ENCODE results near the gene BCAN.
A peak's percentile ranks its signal among the peaks of the same experiment; 100 is the strongest.

Gene BCAN

DNA sequence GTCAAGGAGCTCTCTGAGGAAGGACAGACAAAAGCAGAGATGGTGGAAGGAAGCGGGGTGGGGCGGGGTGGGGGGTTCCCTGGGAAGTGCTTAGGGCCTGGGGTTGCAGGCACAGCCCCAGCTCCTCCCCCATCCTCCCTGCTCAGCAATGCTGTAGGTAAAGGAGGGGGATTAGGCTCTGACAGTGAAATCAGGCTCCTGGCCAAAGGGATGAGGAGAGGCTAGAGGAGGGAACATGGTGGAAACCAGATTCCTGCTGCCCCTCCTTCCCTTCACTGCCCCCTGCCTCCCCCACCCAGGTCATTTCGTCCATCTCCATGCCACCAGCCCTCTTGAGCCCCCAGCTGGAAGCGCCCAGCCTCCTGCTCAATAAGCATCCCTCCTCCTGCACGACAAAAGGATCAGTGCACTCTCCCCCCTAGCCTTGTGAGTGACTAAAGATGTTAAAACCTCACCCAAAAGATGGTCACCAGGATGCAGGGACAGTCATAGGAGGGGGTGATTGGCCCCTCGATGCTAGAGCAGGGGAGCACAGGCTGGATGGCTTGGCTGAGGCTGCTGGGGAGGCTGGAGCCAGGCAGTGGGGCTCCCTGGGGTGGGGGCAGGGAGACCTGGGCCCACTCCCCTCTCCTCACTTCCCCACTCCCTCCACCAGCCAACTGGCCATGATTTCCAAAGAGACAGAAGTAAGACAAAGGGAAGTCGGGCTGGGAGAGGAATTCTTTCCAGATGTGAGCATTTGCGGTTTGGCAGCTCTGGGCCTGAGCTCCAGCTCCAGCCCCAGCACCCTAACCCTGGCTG is 65.7 kb downstream of the BCAN start:
- TF ChIP-seq, protein P1, sequence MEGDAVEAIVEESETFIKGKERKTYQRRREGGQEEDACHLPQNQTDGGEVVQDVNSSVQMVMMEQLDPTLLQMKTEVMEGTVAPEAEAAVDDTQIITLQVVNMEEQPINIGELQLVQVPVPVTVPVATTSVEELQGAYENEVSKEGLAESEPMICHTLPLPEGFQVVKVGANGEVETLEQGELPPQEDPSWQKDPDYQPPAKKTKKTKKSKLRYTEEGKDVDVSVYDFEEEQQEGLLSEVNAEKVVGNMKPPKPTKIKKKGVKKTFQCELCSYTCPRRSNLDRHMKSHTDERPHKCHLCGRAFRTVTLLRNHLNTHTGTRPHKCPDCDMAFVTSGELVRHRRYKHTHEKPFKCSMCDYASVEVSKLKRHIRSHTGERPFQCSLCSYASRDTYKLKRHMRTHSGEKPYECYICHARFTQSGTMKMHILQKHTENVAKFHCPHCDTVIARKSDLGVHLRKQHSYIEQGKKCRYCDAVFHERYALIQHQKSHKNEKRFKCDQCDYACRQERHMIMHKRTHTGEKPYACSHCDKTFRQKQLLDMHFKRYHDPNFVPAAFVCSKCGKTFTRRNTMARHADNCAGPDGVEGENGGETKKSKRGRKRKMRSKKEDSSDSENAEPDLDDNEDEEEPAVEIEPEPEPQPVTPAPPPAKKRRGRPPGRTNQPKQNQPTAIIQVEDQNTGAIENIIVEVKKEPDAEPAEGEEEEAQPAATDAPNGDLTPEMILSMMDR (conservative IDR thresholded peaks at IDR 0.05): no peak
- H3K27ac ChIP-seq: no peak overlapping the region

DNA sequence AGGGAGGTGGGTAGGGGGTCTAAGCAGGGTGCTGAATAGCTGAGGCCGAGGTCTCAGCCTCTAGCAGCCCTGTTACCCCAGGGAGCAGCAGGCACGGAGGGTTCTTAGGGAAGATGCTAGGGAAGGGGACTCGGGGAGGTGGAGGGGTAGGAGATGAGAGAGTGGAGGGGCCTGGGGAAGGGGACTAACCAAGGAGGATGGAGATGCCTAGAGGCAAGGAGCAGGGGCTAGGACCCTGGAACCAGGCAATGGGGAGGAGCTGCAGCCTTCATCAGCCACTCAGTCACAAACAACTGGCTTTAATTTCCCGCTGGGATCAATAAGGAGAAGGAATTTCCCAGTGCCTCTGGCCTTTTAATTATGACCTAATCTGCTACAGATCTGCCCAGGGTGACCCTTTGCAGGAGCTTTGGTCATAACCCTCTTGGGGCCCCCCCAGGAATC is 66.3 kb downstream of the BCAN start:
- no peak overlapping the region for H3K27ac ChIP-seq
- TF ChIP-seq, protein P1 (conservative IDR thresholded peaks at IDR 0.05): no peak

DNA sequence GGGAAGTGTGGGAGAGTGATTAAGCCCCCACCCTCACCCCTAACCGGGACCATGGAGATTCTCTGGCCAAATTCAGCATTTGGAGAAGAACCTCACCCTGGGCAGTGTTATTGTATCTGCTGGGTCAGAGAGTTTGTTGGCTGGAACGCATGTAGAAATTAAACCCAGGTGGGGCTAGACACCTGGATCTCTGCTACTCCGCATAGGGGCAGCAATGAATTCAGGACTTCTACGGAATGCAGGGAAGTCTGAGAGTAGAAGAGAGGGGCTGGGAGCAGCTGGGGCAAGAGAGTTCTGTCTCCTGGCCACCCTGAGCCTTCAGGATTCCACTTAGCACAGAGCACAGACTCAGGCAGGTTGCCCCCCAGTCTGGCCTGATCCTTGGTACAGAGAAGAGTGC is 67.1 kb downstream of the BCAN start:
- peak overlapping the region; percentile 32 for H3K27ac ChIP-seq
- TF ChIP-seq, protein P1 (conservative IDR thresholded peaks at IDR 0.05): no peak
